ENCODE measurements around the gene PDHX.
"Not testable (repeated sequence)": the region's sequence is repeated elsewhere in the genome, so short reads cannot be mapped to it uniquely, and the experiment has no call there.

The PDHX gene

DNA sequence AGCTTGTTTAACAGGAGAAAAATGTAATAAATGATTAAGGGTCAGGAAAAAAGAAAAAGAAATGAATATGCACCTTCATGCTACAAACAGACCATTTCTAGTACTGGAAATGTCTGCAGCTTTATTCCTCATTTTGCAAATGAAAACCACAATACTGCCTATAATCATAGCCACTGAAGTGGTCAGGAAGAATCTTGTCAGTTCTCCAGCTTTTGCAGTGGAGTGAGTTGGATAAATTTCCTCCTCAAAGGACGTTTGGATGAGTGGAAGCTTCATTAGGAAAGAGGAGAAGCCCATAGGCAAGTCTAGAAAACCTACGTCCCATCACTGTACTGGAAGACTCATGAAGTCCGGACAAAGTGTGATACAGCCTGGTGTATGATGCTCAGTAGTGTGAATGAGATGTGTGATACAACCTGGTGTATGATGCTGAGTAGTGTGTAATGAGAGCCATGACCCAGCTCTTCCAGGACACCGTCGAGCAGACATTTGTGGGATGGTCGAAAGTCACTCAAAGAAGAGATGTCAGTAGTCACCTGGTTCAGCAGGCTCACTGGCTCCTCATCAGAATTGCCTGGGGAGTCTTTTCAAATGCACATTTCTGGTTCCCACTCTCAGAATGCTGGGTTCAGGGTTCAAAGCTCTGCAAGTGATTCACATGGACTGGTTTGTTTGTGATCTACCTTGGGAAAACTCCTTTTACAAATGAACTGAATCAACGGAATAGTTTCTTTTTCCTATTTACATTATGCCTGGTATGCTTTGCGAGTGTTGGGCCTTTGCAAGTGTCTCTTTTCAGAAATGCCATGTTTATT lies 101.3 kb downstream of the PDHX start:
- DNase-seq (ENCODE audit: low read depth) = no peak

DNA sequence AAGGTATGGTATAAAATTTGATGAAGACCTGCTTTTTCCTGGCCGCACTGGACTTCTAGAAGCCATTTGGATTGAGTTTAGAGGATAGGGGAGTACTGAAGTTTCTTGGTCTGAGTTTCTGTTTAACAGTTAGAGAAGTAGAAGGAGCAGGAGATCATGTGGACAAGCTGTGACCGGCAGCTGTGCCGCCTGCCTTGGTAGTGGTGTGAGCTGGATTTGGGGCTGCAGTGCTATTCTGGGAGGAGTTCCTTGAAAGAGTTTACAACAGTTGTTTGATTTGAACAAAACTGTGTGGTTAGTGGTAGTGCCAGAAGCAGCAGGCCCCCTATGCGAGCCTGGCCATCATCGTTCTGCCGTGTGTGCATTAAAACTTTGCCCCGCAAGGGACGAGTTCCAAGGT lies 105.2 kb downstream of the PDHX start:
- no peak for DNase-seq (ENCODE audit: low read depth)

DNA sequence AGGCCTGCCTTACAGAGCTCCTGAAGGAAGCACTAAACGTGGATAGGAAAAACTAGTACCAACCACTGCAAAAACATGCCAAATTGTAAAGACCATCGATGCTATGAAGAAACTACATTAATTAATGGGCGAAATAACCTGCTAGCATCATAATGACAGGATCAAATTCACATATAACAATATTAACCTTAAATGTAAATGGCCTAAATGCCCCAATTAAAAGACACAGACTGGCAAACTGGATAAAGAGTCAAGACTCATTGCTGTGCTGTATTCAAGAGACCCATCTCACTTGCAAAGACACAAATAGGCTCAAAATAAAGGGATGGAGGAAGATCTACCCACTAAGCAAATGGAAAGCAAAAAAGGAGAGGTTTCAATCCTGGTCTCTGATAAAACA lies 107.5 kb downstream of the PDHX start:
- not testable (repeated sequence) for DNase-seq (ENCODE audit: low read depth)

DNA sequence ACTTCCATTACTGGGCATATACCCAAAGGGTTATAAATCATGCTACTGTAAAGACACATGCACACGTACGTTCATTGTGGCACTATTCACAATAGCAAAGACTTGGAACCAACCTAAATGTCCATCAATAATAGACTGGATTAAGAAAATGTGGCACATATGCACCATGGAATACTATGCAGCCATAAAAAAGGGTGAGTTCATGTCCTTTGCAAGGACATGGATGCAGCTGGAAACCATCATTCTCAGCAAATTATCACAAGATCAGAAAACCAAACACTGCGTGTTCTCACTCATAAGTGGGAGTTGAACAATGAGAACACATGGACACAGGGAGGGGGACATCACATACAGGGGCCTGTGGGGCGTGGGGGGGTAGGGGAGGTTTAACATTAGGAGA lies 111.6 kb downstream of the PDHX start:
- DNase-seq (ENCODE audit: low read depth) = not testable (repeated sequence)

DNA sequence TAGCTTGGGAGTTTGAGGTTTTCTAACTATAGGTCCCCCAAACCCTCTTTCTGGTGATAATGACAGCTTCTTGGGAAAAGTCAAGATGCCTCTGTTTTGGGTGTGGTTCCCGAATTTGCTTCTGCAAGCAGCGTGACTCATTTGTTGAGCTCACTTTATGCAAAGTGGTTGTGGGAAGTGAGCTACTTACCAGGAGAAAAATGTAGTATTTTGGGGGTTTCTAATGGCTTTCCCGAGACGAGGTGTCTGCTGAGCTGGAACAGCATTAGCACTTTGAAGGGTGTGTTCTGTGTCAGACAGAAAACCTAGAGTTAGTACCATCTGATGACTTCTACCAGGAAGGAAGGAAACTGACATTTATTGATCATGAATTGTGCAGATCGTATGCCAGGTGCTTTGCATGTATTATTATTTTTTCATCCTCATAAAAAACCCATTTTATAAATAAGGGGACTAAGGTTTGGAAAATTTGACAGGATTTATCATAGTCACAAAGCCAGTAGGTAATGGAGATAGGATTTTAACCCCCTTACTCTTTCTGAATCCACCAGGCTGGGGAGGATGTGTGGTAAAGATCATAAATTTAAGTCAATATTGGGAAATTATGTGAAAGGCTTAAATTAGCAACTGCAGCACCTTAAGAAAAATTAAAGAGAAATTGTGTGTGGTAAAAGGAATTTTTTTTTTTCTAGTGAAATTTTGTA lies 113.7 kb downstream of the PDHX start:
- peak; percentile 69 for DNase-seq (ENCODE audit: low read depth)

DNA sequence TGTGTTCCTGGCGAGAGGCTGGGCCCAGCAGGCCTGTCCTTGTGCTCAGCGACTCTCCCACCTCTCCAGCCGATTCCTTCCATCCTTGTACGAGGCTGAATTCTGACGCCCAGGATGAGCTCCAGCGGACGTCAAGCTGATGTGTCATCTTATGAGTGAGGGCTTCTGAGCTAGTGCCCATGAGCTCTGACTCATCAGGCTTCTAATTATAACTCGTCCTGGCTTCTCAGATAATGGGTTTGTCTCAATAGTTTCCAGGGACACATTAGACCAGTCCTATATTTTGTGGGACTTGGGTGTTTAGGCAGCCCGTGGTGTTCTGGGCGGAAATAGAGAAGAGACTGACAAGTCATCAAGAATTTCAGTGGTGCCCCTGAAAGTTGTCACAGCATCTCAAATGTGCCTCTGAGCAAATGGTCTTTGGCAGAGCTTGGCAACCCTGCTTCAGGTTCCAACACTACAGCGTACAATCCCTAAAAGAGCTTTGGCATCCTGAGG lies 114.3 kb downstream of the PDHX start:
- peak; percentile 95 for DNase-seq (ENCODE audit: low read depth)

DNA sequence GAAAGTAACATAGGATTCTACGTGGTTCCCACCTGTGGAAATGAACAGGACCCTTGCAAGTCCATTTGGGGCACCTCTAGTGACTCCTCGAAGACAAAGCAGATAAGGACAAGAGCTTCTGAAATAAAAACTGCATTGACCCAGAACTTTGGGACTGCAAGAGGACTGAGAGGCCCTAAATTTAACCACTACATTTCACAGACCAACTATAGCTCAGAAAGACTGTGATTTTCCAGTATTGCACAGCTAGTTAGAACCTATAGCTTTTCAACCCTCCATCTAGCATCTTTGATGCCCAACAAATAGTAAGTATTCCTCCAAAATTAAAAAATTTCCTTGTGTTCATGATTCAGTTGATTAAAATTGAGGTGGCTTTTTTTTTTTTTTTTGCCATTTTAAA lies 114.9 kb downstream of the PDHX start:
- DNase-seq (ENCODE audit: low read depth) = no peak

DNA sequence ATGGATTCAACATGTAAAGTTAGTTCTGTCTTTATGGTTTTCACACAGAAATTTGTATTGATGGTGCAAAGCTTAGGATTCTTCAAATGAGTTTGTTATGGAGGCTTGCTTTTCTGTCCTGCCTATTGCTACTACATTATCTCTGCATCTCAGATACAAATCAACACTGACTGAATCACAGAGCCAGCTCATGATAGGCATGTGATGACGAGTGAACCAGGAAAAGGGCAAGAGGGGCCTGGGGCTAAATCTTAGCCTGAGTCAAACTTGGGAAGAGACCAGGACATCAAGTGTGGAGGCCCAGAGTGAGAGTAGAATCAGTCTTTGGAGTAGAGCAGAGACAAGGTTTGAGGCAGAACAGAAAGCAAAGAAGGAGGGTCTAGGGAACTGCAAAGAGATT lies 115.4 kb downstream of the PDHX start:
- peak; percentile 40 for DNase-seq (ENCODE audit: low read depth)

DNA sequence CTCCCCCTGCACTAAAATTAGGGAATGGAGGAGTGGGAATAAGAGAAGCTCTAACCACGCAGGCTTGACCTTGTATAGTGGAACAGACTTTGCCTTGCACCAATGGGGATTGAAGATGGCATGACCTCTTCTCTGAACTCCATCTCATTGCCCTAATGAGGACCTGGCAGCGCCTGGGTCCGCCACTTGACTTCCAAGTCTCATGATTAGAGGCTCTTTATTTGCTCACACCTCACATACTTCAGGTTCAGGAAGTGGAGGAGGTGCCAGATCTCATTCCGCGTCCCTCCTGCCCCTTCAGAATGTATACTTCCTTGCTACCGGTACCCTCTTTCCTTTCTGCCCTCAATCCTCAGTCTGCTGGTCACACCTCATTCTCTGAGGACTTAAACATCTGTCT lies 116.6 kb downstream of the PDHX start:
- DNase-seq (ENCODE audit: low read depth) = no peak

DNA sequence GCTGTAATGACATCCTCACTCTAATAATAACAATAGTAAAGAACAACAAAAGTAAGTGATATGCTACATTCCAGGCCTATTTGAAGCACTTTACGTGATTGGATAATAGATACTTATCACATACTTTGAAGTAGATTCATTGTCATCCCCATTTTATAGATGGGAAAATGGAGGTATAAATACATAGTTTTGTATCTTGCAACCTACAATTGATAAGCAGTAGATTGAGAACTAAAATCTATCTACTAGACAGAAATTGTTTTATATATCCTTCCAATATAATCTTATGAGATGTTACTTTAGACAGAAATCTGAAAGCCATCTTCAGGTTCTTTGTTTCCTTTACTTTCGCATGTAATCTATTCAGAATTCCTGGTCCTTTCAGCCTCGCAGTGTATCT lies 118.0 kb downstream of the PDHX start:
- no peak for DNase-seq (ENCODE audit: low read depth)

DNA sequence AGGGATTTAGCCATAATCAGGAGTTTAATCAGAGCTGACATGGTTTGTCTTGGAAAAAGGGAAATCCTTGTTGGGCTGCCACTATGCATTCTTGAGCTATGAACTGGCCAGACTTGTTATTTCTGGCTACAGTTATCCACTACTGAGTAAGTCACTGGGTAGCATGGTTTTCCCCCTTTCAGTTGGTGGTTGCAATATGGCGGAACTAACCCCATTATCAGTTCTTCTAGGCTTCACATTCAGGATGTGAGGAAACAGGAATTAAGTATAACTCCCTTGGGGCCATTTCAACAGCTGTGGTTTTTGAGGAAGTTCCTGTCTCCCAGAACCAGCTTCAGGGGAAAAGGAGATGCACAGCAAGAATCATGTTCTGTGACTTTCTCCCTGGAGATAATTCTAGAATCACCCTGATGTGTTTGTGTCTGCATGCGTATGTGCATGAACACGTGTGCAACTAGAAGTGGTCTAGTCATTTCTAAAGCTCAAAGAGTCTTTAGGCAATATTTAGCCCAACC lies 119.5 kb downstream of the PDHX start:
- peak; percentile 81 for DNase-seq (ENCODE audit: low read depth)

DNA sequence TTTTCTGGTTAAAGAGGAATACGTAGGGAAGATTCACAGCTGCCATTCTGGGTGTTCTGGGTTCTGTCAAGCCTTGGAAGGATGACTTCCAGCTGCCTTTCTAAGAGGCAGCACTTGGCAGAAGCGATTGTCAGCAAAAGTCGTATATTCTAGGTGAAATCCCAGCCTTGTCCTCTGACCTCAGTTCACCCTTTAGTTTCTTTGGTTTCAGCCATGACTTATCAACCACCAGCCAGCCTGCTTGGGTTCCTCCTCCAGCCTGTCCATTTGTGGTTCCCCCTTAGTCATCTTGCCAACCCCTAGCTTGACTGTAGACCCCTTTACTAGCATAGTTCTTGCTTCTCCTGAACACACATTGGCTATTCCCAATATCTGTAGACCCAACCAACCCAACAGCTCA lies 120.2 kb downstream of the PDHX start:
- no peak for DNase-seq (ENCODE audit: low read depth)

DNA sequence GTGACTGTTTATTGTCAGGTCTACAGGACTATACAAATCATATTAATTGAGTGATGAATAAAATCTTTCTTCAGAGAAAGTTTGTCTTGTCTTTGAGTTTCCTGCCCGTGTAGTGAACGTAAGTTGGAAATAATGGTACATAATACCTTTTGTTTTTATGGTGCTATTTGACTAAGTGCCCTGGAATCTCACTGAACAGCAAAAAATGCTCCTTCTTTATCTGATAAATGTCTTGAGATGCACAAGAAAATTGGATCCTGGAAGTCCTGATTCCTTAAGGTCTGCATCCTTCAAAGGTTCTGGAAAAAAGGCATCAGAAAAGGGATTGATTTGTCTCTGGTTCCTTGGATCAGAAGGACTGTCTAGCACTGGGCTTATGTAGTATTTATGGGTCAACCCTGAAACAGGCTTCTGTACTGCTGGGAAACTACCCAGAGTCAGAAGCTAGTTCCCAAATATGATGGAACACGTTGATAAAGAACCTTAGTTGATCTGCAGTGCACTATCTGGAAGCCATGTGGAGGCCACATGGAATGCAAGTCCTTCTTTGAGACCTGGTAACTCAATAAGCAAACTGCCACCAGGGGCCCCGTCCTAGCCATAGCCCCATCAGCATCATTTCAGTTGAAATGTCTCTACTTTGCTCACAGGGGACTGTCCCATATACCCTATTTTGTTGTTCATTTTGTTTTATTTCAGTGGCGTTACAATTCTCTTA lies 122.0 kb downstream of the PDHX start:
- no peak for DNase-seq (ENCODE audit: low read depth)

DNA sequence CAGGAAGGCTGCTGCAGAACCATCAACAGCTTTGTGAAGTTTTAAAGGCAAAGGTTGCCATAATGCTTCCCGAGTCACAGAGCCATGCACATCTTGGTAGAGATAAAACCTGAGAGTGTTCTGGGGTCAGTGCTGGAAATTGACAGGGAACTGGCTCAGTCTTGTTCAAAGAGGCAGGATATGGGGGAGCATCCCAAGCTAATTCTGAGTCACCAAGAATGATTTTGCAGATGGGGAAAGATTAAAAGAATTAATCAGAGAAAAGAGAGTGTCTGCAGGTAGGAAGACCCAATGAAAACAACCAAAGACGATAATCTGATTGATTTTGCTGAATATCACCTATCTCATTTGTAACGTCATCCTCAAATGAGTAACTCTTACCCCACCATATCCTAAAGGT lies 122.7 kb downstream of the PDHX start:
- DNase-seq (ENCODE audit: low read depth) = no peak

DNA sequence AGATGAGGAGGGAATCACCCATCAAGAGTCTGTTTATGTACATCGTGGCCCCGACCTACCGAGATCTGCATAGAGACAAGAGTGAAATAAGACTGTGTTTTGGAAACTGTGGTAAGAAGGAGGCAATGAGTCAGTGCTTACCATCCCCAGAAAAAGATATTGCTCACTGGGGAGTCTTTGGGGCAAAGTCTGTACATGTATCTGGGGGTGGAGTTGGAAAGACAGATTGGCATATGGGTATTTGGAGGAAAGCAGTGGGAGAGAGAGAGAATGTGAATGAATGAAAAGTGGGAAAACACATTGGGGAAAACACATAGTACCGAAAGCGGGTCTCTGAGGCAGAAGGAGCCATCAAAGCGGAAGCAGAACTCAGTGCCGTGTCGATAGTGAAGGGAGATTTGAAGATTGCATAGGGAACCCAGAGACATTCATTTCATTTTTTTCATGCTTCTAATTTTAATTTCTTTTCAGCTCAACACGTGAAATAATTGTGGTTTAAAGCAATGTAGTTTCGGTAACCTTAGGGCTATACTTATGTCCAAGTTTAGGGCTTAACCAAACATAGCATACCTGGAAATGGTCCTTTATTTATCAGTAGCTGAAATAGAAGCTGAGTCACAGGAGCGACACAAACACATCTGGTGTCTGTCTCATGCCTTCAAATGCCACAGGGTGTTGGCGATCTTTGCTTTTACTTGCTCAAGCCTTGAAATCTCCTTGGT lies 124.0 kb downstream of the PDHX start:
- no peak for DNase-seq (ENCODE audit: low read depth)

DNA sequence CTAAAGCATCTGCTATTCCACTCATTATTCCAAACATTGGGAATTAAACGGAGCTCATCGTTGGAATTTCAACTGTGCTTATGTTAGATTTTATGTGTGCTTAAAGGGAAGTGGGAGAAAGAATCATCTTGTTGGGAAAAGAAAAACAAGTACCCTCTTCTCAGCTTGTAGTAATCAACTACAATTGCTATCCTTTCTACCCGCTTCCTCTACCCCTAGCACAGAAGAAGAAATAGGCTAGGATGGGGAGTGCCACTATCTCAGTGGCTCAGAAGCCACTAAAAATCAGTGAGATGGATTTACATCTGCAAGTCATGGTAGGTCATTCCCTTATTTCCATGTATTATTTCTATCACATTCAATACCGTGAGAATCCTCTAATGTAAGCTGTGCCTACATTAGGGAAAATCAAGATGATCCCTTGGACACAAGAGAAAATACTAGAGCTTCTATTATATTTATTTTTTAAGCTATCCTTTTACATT lies 124.7 kb downstream of the PDHX start:
- no peak for DNase-seq (ENCODE audit: low read depth)

DNA sequence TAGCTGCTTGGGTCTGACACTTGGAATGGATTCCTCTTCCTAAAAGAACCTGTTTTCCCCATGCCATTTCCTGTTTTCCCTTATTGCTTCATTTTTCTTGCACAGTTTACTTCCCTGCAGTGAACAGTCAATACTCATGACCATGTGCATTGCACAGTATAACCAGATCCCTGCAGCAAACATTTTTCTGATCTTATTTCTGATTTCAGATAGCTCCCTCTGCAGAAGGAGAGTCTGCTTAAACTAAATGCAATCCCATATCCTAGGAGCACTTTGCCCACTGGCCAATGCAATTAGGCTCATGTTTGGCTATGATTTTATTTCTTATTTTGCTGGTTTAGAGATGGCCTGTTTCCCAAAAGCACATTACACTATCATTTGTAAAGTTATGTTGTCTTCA lies 125.8 kb downstream of the PDHX start:
- no peak for DNase-seq (ENCODE audit: low read depth)

DNA sequence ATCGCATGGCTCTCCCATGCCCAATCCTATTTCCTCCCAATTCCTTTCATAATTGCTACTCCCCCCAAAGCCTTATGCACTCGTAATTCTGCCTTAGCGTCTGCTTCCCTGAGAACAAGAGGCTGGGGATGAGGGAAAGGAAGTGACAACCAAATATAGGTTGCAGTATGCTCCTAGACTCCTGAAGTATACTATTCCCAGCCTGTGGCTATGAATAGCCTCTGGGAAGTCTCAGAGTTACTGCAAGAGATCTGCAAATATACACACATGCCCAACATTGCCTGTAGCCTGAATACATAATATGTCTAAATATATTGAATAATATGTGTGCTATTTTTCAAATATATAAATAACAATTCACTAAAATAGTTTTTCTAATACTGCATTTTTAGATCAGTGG lies 126.5 kb downstream of the PDHX start:
- DNase-seq (ENCODE audit: low read depth) = no peak

DNA sequence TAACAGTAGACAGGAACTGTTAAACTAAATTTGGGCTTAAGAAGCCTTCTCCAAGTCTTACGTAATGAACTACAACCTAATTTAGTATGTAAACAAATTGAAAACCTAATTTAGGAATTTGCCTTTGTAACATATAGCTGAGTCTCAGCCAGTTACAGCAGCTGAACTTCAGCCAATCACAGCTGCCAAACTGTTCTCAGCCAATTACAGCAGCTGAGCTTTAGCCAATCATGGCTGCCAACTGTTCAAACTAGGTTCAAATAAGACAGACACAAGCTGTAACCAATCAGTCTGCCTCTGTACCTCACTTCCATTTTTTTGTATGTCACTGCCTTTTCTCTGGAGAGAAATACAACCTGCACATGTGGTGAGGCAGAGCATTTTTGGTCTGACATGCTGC lies 127.5 kb downstream of the PDHX start:
- DNase-seq (ENCODE audit: low read depth) = no peak

DNA sequence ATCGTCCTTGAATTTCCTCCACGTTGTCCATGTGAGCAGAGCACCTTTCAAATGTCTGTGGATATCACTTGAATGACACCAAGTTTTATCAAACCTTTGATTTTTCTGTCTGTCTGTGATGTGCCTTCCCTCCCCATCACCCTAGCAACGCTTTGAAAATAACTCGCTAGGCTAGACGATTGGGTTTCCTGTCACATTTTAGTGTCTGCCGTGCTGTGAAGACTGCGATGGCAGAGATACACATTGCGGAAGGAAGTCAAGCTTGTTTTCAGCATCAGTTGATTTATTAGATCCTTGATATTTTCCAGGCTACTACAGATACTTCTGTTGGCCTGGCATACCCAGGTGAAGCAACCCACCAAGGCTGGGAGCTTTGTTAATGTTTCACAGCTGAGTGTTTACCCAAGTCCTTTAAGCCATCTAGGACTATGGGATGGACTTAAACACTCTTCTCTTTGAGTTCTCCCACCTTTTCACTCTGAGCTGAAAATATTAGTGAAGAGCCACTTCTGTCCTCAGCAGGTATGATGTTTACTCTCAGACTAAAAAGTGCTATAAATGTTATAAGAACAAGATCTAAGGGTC lies 128.9 kb downstream of the PDHX start:
- DNase-seq (ENCODE audit: low read depth) = no peak
